ENCODE measurements around the gene BICDL1. TPM values are rescaled to one million over a fixed set of nuclear protein-coding genes. Genes with fewer than 3 reads are reported as not detected.

BICDL1 gene, protein sequence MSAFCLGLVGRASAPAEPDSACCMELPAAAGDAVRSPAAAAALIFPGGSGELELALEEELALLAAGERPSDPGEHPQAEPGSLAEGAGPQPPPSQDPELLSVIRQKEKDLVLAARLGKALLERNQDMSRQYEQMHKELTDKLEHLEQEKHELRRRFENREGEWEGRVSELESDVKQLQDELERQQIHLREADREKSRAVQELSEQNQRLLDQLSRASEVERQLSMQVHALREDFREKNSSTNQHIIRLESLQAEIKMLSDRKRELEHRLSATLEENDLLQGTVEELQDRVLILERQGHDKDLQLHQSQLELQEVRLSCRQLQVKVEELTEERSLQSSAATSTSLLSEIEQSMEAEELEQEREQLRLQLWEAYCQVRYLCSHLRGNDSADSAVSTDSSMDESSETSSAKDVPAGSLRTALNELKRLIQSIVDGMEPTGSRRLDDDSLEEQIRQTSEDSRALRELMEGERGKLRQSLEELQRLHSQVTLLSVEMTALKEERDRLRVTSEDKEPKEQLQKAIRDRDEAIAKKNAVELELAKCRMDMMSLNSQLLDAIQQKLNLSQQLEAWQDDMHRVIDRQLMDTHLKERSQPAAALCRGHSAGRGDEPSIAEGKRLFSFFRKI
- 0.11 and 0.25 TPM in 2 replicates for total RNA-seq

GRCh38 chr12:119988472-119989360 is at the start of gene BICDL1:
BICDL1 (plus strand) TSS chr12:119989236; CDS start chr12:119989869, 633 bp downstream.

GRCh38 chr12:120116441-120116791 is 127.4 kb downstream of the BICDL1 start, which contains the start of gene RAB35:
RAB35 (minus strand) TSS chr12:120116753; CDS start chr12:120116650, 103 bp downstream.

Other genes starting within 250 kb of the BICDL1 start
- 16.4 and 52.7 TPM in 2 replicates for gene CIT, start 111.9 kb upstream of the BICDL1 start, total RNA-seq
- gene RAB35, start 127.5 kb downstream of the BICDL1 start, total RNA-seq, result 28.0 and 39.1 TPM in 2 replicates
- gene GCN1, start 205.5 kb downstream of the BICDL1 start, total RNA-seq, result 118 and 131 TPM in 2 replicates
- gene RPLP0, start 211.9 kb downstream of the BICDL1 start, total RNA-seq, result 3,461 and 4,144 TPM in 2 replicates